Kidney glomerular epithelial cell (primary cell): Measurements from ENCODE around the gene TMED10.
"Not testable (repeated sequence)": the region's sequence is repeated elsewhere in the genome, so short reads cannot be mapped to it uniquely, and the experiment has no call there.

Experiments
- DNase-seq: peaks from one replicate; lab custom pipeline; 2025; lab: John Stamatoyannopoulos, UW

Gene TMED10

DNA sequence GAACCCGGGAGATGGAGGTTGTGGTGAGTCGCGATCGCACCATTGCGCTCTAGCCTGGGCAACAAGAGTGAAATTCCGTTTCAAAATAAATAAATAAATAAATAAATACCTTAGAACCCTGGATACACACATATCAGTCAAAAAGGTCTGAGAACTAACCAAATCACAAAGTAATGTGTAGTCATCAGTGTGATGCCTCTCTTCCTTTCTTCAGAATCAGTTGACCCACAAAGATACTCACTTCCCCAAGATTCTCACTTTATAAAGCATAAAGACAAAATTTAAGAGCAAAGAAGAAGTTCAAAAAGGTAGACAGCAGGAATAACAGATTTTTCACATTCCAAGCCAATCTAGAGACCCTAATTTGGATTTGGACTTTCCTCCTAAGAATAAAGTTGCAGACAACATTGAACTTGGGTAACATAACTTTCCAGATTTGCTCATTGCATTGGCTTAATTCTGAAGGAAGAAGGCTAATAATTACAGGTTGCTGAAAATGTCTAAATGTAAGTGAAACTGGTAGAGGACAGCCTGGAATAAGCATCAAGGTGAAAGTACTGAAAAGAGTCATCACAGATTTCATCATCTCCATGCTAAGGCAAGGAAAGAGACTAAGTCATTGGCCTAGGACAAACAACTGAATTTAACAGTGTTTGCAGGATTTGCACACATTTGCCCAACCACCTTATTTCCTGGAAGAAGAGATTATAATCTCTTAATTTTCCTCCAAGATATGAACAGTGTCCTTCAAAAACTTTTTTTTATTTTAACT is 17.4 kb downstream of the TMED10 start:
- DNase-seq: no peak

DNA sequence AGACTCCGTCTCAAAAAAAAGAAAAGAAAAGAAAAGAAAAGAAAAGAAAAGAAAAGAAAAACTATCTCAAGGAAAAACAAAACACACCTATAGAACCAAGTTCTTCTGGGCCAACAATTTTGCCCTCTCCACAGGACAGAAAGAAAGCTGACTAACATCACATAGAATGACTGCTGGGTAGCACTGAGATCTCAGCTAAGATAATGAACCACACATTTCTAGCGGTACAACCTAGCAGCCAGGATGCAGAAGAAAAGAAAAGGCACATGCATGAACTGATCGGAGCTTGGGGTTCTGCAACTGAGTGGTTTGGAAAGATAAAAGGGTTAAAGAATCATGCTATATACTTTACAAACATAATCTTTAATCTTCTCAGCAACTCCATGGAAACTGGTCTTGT is 19.5 kb downstream of the TMED10 start:
- no peak for DNase-seq

DNA sequence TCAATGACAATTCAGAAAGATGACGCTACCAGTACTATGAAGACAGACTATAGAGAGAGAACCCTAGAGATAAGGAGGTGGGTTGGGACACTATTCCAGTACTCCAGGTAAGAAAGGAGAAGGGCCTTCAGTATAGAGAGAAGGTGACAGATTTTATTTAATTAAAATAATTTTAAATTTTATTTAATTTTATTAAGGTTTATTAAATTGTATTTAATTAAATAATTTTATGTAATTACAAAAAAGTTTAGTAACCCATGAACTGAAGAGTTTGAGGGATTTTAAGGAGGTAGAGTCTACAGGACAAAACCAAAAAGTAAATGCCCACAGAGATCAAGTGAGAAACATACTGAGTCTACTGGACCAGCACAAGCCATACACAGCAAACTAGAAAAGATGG is 20.3 kb downstream of the TMED10 start:
- DNase-seq: no peak

DNA sequence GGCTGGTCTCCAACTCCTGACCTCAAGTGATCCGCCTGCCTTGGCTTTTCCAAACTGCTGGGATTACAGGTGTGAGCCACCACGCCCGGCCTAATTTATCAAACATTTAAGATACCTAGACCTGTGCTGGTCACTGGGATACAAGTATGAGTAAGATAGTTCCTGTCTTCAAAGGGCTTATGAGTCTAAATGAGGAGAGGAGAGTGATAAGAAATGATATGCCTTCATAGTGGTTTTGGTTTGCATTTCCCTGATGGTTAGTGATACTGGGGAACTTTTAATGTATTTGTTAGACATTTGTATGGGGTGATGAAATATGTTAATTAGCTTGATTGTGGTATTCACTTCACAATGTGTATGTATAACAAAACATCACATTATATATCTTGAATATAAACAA is 21.2 kb downstream of the TMED10 start:
- DNase-seq: no peak

DNA sequence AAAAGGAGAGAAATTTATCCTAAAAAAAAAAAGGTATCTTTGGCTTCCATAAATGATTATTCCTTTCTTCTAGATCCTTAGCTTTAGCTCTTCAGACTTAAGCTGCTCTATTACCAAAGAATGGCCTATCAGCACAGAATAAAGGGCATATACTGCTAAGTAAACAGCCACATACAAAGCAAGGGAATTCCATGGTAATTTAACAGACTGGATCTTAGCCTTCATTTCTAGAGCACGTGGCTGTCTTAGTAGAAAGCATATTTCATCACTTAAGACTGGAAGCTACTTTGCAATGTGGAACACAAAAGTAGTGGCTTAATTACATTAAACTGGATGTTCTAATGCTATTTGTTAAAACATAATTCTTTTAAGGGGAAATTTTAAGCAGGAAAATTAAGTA is 23.1 kb downstream of the TMED10 start:
- DNase-seq: no peak

DNA sequence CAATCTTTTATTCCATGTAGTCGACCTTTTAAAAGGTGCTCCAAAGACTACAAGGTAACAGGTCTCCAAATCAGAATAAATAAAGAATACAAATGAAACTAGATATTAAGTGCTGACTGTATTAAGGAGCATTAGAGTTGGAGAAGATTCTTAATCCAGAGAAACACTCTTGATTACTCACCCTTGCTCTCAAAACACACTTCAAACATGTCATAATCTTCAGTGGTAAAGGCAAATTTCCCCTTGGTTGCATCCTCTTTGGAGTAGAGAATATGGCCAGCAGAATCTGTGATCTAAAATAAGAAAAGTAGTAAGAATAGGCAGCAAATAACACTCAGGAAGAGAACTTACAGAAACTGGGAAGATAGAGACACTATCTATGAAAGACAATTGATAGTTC is 24.6 kb downstream of the TMED10 start:
- no peak for DNase-seq

DNA sequence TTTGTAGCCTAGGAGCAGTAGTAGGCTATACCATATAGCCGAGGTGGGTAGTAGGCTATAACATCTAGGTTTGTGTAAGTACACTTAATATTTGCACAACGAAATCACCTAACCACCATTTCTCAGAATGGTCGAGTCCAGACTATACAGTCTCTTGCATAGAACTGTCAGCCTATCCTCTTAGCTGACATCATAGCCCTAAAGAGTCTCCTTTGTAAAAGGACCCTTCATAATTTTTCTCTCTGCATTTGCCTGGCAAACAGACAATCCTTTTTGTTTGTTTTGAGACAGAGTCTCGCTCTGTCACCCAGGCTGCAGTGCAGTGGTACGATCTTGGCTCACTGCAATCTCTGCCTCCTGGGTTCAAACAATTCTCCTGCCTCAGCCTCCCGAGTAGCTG is 25.8 kb downstream of the TMED10 start:
- DNase-seq: not testable (repeated sequence)

DNA sequence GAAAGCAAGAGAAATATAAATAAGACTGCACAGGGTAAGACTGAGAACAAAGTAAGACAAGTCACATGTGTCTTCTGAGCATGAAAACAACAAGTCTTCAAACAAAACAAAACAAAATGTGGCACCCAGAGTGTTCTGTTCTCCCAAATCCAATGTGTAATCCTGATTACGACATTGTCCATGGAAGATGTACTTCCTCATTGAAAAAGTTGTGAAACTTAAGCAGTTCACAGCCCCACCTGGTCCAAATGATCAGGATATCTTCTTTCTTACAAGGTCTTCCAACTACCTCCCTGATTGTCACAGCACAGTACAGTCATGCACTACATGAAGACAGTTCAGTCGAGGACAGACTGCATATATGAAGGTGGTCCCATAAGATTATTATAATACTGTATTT is 26.3 kb downstream of the TMED10 start:
- no peak for DNase-seq

DNA sequence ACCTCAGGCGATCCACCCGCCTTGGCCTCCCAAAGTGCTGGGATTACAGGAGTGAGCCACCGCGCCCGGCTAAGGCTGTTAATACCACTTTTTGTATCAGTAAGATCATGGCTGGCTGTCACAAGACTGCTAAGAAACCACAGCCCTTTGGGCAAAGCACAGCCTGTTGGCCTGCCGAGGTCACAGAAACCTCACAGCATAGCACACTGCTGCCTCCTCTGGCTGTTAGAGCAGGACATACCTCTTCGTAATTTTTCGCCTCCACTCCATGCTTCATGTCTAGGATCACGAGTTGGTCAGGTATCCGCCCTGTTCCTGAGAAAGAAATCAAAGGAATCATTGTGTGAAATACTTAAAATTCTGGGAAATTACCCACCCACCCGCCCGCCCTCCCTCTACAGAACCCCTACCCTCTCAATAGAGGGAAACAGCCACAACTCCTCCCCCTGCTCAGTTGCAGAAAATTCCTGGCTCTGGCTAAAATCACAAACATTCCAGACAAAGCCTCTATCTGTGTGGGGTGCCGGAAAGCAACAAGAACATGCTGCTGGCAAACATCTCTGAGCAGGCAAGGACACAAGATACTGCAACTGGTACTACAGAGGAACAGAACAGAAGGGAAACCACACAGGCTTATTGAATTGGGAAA is 28.9 kb downstream of the TMED10 start:
- DNase-seq: peak; percentile 10

DNA sequence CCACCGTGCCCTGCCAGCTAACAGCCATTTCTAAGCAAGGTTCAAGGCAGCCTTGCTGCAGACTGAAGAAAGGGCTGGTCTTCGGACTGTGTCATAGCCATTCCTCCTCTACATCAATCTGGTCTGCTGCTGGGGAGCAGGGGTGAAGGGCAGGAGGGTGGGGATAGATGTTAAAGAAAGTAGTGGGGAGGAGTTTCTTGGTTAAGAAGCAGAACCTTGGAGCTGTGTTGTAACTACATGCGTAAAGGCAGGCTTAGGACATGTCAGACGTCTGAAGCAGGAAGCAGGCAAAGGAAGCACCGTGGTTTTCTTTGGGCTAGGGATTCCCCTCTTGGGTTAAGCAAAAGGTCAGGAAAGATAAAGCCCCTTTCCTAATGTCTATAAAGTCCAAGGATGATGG is 31.5 kb downstream of the TMED10 start:
- DNase-seq: no peak

DNA sequence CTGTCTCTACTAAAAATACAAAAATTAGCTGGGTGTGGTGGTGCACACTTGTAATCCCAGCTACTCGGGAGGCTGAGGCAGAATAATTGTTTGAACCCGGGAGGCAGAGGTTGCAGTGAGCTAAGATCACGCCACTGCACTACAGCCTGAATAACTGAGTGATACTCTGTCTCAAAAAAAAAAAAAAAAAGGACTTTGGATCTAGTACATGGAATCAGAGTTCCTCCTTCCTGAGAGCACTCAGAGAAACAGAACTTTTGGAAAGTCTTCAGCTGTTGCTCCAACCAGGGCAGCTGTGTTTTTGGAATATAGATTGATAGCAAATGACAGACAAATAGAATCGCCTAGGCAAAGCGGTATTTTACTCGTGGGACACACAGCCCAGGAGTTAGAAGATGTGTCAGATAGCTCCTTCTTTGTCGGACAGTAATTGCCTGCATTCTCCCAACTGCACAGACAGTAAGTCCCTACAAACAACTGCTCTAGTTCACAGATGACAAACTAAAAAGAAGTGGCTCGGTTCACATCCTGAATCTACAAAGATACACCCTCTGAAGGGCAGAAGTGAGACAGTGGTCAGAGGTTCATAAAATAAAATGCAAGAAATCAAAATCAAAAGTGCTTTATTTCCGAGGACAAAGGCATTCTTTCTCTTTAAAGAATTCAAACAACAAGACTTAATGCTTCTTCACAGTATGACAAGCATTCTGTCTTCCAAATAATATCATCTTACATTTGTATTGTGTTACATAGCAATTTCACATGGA is 32.5 kb downstream of the TMED10 start:
- DNase-seq: no peak

DNA sequence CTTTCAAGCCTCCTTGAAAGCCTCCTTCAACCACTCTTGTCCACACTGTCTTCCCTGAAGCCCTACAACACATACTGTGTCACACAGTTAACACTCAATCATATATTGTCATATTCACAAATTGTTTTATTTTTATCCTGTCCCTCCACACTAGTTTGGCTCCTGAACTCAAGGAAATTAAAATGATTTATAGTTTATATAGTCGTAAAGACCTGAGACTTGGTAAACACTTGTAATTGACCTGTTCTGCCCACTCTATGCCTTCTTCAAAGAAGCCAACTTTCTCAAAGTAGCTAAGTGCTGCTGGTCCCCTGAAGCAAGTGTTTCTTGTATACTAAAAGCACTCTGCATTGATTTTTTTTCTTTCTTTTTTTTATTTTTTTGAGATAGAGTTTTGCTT is 33.9 kb downstream of the TMED10 start:
- no peak for DNase-seq

DNA sequence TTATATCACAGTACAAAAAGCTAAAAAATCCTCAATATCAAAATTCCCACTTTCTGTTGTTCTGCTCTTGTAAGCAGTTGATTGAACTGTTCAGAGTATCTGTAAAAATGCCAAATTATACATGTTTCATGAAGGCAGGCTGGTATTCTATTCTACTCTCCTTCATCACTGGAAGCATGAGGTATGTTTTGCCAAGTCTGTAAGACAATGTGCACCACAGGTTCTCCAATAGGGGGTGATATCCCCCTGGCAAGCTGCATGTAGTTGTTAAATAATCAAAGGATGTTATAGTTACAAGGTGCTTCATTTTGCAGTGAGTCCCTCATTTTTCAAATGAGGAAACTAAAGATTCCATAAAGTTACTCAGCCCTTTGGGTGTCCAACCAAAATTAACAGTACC is 34.4 kb downstream of the TMED10 start:
- peak; percentile 27 for DNase-seq

DNA sequence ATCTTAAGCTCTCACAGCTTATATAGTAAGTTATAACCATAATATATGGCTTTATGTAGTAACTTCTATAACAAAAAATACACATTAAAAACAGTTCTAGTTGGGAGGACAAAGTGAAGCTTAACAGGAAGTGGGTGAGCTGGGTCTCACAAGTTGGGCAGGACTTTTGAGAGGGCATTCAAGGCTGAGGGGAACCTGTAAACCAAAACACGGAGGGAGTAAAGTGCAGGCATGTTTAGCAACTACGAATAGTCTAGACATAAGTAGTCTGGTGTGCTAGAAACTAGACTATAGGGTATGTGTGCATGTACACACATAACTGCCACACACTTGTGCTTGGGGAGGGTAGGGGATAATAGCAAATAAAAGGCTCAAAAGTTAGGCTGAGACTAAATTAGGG is 35.4 kb downstream of the TMED10 start:
- DNase-seq: no peak

DNA sequence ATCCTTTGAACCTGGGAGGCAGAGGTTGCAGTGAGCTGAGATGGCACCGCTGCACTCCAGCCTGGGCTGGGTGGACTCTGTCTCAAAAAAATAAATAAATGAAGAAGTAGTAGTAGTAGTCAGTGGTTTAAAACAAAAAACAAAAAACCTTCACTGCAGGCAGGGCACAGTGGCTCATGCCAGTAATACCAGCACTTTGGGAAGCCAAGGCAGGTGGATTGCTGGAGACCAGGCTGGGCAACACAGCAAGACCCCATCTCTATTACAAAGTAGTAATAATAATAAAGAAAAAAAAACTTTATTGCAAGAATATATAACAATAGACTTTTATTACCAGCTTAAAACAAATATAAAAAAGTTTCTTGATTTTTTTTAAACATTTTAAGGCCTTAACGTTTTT is 35.8 kb downstream of the TMED10 start:
- no peak for DNase-seq

DNA sequence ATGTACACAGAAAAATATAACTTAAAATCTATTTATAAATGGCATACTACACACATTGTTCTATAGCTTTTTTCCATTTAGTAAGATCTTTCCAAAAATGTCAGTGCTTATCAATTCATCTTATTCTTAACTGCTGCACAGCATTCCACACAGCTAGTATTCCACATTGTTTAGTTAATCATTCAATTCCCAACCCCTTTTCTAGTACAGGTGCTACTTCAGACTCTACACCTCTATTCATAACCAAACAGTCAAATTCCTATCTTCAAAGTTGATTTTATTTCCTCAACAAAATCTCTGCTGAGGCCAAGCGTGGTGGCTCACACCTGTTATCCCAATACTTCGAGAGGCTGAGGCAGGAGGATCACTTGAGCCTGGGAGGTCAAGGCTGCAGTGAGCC is 37.2 kb downstream of the TMED10 start:
- no peak for DNase-seq

DNA sequence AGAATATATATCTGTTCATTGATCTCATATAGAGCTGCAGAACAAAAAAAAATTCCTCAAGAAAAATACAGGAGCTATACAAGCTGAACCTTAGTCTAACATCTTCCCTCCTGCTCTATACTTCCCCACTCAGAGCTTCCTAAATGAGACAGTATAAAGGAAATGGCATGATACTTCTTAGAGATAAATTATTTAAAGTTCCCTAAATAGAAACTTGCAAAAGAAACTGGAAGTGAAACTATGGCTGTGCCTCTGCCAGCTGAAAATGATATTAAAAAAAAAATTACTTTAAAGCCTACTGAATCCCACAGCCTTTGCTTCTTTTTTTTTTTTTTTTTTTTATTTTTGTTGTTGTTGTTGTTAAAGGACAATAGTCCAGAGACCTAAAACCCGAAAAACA is 37.9 kb downstream of the TMED10 start:
- DNase-seq: no peak

DNA sequence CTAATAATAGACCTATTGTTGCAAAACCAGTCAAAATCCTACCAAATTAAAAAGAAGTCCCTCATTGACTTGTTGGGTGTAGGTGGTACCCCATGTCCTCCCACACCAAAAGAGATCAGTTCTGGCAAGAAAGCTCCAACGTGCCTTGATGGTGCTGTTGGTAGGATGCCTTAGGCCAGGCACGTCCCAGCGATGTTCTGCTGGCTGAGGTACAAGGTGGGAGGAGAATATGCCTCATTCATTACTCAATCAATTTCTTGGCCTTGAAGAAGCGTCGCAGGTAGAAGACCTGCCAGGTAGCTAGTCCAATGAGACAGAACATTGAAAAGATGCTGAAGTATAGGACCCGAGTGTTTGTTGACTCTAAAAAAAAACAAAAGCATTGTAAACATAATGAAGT is 41.8 kb downstream of the TMED10 start:
- DNase-seq: no peak

DNA sequence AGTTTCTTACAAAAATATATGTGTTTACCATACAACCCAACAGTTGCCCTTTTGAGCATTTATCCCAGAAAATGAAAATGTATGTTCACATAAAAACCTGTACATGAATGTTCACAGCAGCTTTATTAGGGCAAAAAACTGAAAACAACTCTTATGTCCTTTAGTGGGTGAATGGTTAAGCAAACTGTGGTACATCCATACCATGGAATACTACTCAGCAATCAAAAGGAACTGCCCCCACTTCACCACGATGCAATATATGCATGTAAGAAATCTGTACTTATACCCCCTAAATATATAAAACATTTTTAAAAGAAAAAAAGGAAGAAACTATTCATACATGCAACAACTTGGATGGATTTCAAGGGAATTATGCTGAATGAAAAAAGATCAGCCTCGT is 42.8 kb downstream of the TMED10 start:
- no peak for DNase-seq

DNA sequence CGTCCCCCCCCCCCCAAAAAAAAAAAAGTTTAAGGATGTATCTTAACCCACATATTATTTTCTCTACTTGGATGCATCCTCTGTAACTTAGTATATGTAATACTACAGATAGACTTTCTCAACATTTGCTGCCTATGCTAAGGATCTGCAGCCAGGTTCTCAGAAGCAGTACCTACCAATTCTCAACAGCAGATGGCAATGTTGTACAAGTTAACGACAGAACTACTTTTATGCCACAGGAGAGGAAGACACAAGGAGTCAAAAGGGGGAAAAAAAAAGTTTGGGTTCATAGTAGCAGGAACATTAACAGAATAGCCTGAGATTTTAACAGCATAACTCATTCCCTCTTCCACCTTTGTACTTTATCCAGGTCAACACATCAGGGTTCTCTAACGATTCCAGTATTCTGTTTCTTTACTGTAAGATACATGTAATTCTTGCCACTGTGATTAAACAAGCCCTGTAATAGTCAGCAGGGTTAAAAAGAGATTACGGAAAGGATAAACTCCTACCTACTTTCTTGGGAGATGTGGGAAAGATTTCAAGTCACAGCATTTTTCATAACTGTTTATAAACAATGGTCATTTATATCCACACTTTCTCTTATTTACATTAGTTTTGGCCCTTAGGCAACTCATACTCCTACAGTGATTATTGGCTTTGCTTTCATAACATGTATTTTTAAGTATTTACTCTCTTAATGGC is 43.9 kb downstream of the TMED10 start:
- peak; percentile 72 for DNase-seq

DNA sequence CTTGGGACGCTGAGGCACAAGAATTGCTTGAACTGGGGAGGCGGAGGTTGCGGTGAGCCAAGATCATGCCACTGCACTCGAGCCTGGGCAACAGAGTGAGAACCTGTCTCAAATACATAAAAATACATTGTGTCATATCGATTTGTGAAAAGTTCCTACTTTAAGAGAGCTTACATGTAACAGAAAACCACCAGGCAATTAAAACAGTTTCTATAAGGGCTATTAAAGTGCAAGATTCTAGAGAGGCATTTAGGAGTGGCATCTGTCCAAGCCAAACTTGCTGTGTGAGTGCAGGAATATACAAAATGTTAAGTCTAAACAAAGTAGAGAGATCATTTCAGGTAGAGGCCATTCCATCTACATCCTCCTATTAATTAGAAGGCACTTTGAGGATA is 47.8 kb downstream of the TMED10 start:
- DNase-seq: no peak

DNA sequence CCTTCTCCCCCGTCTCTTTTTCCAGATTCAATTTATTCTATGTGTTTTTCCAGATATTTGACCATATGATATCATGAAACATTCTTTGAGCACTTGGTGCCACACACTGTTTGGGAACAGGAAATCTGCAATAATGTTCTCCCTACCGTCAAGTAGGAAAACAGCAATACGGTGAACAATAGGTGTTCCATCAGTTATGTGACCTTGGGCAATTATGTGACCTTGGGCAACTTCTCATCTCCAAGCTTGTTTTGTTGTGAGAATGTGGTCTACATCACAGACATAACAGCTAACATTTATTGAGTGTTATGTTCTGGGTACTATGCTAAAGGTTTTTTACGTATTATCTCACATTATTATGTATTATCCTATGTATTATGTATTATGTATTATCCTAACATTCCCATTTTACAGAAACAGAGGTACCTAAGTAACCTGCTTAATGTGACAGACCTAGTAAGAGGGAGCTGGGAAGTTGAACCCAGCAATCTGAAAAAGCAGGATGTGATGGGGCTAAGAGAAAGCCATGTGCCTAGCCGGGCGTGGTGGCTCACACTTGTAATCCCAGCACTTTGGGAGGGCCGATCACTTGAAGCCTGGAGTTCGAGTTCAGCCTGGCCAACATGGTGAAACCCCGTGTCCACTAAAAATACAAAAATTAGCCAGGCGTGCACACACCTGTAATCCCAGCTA is 48.4 kb downstream of the TMED10 start:
- DNase-seq: no peak
